K562 (cell line): Measurements from ENCODE around the gene GPC2. TPM values are rescaled to one million over a fixed set of nuclear protein-coding genes. Genes with fewer than 3 reads are reported as not detected.

Experiments
- ATF2 ChIP-seq: sonication (generic); formaldehyde crosslinking; IDR thresholded peaks from 2 replicates; pipeline ENCODE4 v1.8.1; 2022; ENCODE audit warnings: missing genetic modification reagents
- CBFB ChIP-seq: sonication (generic); formaldehyde crosslinking; IDR thresholded peaks from 2 replicates; pipeline ENCODE4 v1.4.0; 2020; ENCODE audit warnings: mild to moderate bottlenecking, missing genetic modification reagents
- CBX8 ChIP-seq: fragments of 200-600 bp; sonication (generic); IDR thresholded peaks from 2 replicates; pipeline ENCODE4 v1.6.1; 2012; ENCODE audit warnings: borderline replicate concordance, mixed run types, low read depth, mild to moderate bottlenecking, moderate library complexity, mixed read lengths, low read length, control low read depth, inconsistent platforms; ENCODE audit not compliant: poor library complexity, severe bottlenecking; ENCODE audit errors: extremely low read depth
- CHD2 ChIP-seq: IDR thresholded peaks from 2 replicates; pipeline ENCODE4 v1.6.1; 2011; ENCODE audit warnings: low read depth, low read length
- ELF4 ChIP-seq: fragments of 450-650 bp; formaldehyde crosslinking; IDR thresholded peaks from 2 replicates; pipeline ENCODE4 v1.4.0; 2022; ENCODE audit warnings: missing genetic modification characterization
- FOXA1 ChIP-seq: fragments of 450-650 bp; IDR thresholded peaks from 2 replicates; pipeline ENCODE4 v1.6.1; 2016; ENCODE audit warnings: mild to moderate bottlenecking, borderline replicate concordance
- FOXP1 ChIP-seq: sonication (generic); formaldehyde crosslinking; IDR thresholded peaks from 2 replicates; pipeline ENCODE4 v1.8.0; 2022; ENCODE audit warnings: mild to moderate bottlenecking, missing genetic modification reagents
- FUS ChIP-seq: fragments of 200-400 bp; formaldehyde crosslinking; optimal IDR thresholded peaks from 2 replicates; pipeline ENCODE3; 2017; ENCODE audit warnings: low read depth, low read length
- HMGXB4 ChIP-seq: sonication (generic); formaldehyde crosslinking; IDR thresholded peaks from 2 replicates; pipeline ENCODE4 v1.8.1; 2023; ENCODE audit warnings: mild to moderate bottlenecking, missing genetic modification reagents
- MAFG ChIP-seq: fragments of 450-650 bp; conservative IDR thresholded peaks from 2 replicates; pipeline ENCODE4 v1.6.1; 2016; ENCODE audit warnings: missing genetic modification characterization, missing compliant biosample characterization
- PCBP1 ChIP-seq: fragments of 200-400 bp; formaldehyde crosslinking; IDR thresholded peaks from 2 replicates; pipeline ENCODE4 v1.6.1; 2018; ENCODE audit warnings: mild to moderate bottlenecking, low read depth, low read length; ENCODE audit not compliant: poor library complexity, severe bottlenecking
- PHB ChIP-seq: fragments of 250-450 bp; sonication (Bioruptor Pico); IDR thresholded peaks from 2 replicates; pipeline ENCODE4 v1.5.0; 2021
- RBM15 ChIP-seq: fragments of 200-400 bp; formaldehyde crosslinking; IDR thresholded peaks from 2 replicates; pipeline ENCODE4 v1.6.1; 2018; ENCODE audit warnings: mild to moderate bottlenecking, low read length, moderate library complexity; ENCODE audit not compliant: insufficient read depth
- SAFB ChIP-seq: fragments of 200-400 bp; formaldehyde crosslinking; IDR thresholded peaks from 2 replicates; pipeline ENCODE4 v1.6.1; 2017; ENCODE audit warnings: low read depth, low read length, borderline replicate concordance
- ZBTB11 ChIP-seq, 3 experiments: fragments of 200-800 bp in 1 of 3; fragments of 250-450 bp in 1 of 3; fragments of 450-650 bp in 1 of 3; sonication (Bioruptor Pico) in 1 of 3; sonication (Bioruptor generic) in 1 of 3; formaldehyde crosslinking in 1 of 3; IDR thresholded peaks; 2 replicates each; pipeline versions ENCODE4 v1.6.1 to v1.8.0; 2016 to 2022; ENCODE audit warnings: mild to moderate bottlenecking in 2 of 3, missing genetic modification characterization in 2 of 3, missing compliant biosample characterization in 1 of 3, moderate library complexity in 1 of 3
- ZNF316 ChIP-seq: fragments of 450-650 bp; IDR thresholded peaks from 2 replicates; pipeline ENCODE4 v1.6.1; 2016
- ZNF384 ChIP-seq: IDR thresholded peaks from 2 replicates; pipeline ENCODE4 v1.6.1; 2012; ENCODE audit warnings: low read depth, low read length, improper control_type of control experiment
- ZNF586 ChIP-seq: fragments of 450-650 bp; formaldehyde crosslinking; conservative IDR thresholded peaks from 2 replicates; pipeline ENCODE4 v1.4.0; 2020; ENCODE audit warnings: mild to moderate bottlenecking, moderate library complexity
- ZNF589 ChIP-seq: fragments of 200-800 bp; sonication (Bioruptor generic); IDR thresholded peaks from 2 replicates; pipeline ENCODE4 v1.6.1; 2016; ENCODE audit warnings: low read depth, missing genetic modification characterization, missing compliant biosample characterization
- ZNF780A ChIP-seq: fragments of 250-450 bp; sonication (Bioruptor Pico); IDR thresholded peaks from 2 replicates; pipeline ENCODE4 v1.5.0; 2021; ENCODE audit warnings: mild to moderate bottlenecking
- polyA plus RNA-seq, 8 experiments: library from polyadenylated mRNA; depleted of rRNA in 4 of 8; stranded (reverse) in 5 of 8; unstranded in 3 of 8; fragments of >200 nt; fragmentation: Nextera tagmentation in 2 of 8; fragmentation: Illumina TruSeq in 1 of 8; extraction: Ambion mirVana in 2 of 8; extraction: Trizol in 1 of 8; gene quantifications; 2 replicates each; pipeline versions ENCODE4 v1.2.1 to v1.2.3, GENCODE V29; 2011 to 2014; ENCODE audit warnings: inconsistent platforms in 1 of 8, missing spikeins in 1 of 8
- total RNA-seq, 7 experiments: library from RNA; depleted of rRNA in 6 of 7; stranded (reverse); fragments of >200 nt in 6 of 7; fragmentation: Illumina TruSeq in 2 of 7; extraction: Trizol in 2 of 7; gene quantifications; 2 replicates each; pipeline versions ENCODE4 v1.2.1 to v1.2.3, GENCODE V29; 2011 to 2021; ENCODE audit warnings: low replicate concordance in 1 of 7
- TF ChIP-seq, protein P1 (sequence below): IDR thresholded peaks from 2 replicates; pipeline ENCODE4 v1.6.1; 2012; ENCODE audit warnings: low read depth, low read length, improper control_type of control experiment, borderline replicate concordance

The GPC2 gene
- total and polyA plus RNA-seq, 9 of the 15 experiments (the other 6 are each of a cell fraction or from before 2014, with no cell fraction given): 0.06 to 7.7 (median 1.4) TPM; not detected in 1

- TF ChIP-seq ZNF586 (CRISPR knock-in tag) (no peak), ZBTB11 (CRISPR knock-in tag; IDR thresholded peaks at IDR 0.05) (no peak), RBM15 (no peak), FOXA1 (no peak), ZNF316 (peak; percentile 94), FOXP1 (CRISPR knock-in tag) (no peak), SAFB (no peak), ATF2 (no peak), MAFG (tag) (peak; percentile 74), HMGXB4 (CRISPR knock-in tag) (no peak), CBX8 (no peak), ELF4 (CRISPR knock-in tag) (no peak), ZNF589 (CRISPR knock-in tag) (no peak), CHD2 (no peak), CBFB (CRISPR knock-in tag) (no peak), PHB (CRISPR knock-in tag) (no peak), ZNF384 (peak; percentile 49; the same call in 1 of the 2 replicates), ZNF780A (CRISPR knock-in tag) (no peak), FUS (no peak), PCBP1 (no peak)
- TF ChIP-seq, protein P1, sequence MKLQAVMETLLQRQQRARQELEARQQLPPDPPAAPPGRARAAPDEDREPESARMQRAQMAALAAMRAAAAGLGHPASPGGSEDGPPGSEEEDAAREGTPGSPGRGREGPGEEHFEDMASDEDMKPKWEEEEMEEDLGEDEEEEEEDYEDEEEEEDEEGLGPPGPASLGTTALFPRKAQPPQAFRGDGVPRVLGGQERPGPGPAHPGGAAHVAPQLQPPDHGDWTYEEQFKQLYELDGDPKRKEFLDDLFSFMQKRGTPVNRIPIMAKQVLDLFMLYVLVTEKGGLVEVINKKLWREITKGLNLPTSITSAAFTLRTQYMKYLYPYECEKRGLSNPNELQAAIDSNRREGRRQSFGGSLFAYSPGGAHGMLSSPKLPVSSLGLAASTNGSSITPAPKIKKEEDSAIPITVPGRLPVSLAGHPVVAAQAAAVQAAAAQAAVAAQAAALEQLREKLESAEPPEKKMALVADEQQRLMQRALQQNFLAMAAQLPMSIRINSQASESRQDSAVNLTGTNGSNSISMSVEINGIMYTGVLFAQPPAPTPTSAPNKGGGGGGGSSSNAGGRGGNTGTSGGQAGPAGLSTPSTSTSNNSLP: no peak
Measured at GRCh38 chr7:100208911-100209408, 31.8 kb upstream of the GPC2 start (continued).
